DMS79 (cell line): ENCODE data around the gene SPINDOC.
A peak's percentile ranks its signal among the peaks of the same experiment; 100 is the strongest.
"Not testable (repeated sequence)": the region's sequence is repeated elsewhere in the genome, so short reads cannot be mapped to it uniquely, and the experiment has no call there.

Experiments
- DNase-seq: peaks from one replicate; lab custom pipeline; 2025; lab: John Stamatoyannopoulos, UW

The SPINDOC gene

GRCh38 chr11:63858628-63859550 is 45.6 kb downstream of the SPINDOC start:
- DNase-seq, result no peak

GRCh38 chr11:63862923-63863322 is 49.7 kb downstream of the SPINDOC start:
- DNase-seq, result no peak

GRCh38 chr11:63863620-63864019 is 50.4 kb downstream of the SPINDOC start:
- DNase-seq, result not testable (repeated sequence)

GRCh38 chr11:63866211-63866610 is 53.0 kb downstream of the SPINDOC start:
- peak; percentile 84 for DNase-seq

- no peak for DNase-seq
These were observed 54.3 kb downstream of the SPINDOC start for GRCh38 chr11:63867511-63867910.

- no peak for DNase-seq
These were observed 55.3 kb downstream of the SPINDOC start for GRCh38 chr11:63868399-63869064.

- no peak for DNase-seq
These were observed 55.9 kb downstream of the SPINDOC start for GRCh38 chr11:63869171-63869591.

GRCh38 chr11:63869683-63870082 is 56.4 kb downstream of the SPINDOC start:
- no peak for DNase-seq

GRCh38 chr11:63870351-63871140 is 57.3 kb downstream of the SPINDOC start:
- DNase-seq, result no peak

GRCh38 chr11:63871962-63872799 is 58.9 kb downstream of the SPINDOC start:
- peak; percentile 72 for DNase-seq

- DNase-seq, result no peak
These were observed 59.5 kb downstream of the SPINDOC start for GRCh38 chr11:63872800-63873197.

GRCh38 chr11:63873311-63873710 is 60.1 kb downstream of the SPINDOC start:
- no peak for DNase-seq

- DNase-seq, result no peak
These were observed 61.3 kb downstream of the SPINDOC start for GRCh38 chr11:63874511-63874910.

GRCh38 chr11:63875506-63876065 is 62.3 kb downstream of the SPINDOC start:
- DNase-seq, result no peak

- DNase-seq, result no peak
These were observed 63.4 kb downstream of the SPINDOC start for GRCh38 chr11:63876616-63877015.
